ENCODE data around the gene REEP1.

The REEP1 gene

DNA sequence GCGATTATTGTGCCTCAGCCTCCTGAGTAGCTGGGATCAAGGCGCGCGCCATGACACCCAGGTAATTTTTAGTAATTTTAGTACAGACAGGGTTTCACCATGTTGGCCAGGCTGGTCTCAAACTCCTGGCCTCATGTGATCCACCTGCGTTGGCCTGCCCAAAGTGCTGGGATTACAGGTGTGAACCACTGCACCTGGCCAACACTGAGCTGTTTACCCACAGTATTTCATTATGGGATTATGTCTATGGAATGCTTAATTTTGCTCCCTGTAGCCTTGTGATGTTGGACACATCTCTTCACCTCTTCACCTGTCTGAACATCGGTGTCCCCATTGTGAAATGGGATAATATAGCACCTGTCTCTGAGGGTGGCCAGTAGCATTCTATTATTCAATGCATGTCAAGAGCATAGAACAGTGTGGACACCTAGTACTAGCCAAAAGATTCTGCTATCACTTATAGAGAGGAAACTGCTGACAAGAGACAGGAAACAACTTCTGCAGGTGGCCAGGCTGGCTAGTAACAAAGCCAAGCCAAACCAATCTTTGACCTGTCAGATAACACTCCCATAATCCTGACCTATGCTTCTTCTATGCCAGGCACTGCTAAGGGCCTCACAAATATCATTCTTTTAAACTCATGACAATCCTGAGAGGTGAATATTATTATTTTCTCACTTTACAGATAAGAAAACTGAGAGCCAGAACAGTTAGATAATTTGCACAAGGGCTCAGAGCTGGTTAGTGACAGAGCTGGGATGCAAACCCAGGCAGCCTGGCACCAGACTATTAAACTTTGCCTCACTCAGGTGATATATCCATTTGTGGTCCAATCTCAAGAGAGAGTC, 29.4 kb upstream of the REEP1 start:
- TF ChIP-seq, protein P1, sequence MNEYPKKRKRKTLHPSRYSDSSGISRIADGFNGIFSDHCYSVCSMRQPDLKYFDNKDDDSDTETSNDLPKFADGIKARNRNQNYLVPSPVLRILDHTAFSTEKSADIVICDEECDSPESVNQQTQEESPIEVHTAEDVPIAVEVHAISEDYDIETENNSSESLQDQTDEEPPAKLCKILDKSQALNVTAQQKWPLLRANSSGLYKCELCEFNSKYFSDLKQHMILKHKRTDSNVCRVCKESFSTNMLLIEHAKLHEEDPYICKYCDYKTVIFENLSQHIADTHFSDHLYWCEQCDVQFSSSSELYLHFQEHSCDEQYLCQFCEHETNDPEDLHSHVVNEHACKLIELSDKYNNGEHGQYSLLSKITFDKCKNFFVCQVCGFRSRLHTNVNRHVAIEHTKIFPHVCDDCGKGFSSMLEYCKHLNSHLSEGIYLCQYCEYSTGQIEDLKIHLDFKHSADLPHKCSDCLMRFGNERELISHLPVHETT (tag by site-specific recombination; IDR thresholded peaks at IDR 0.05): no peak
- no peak for TF ChIP-seq ZNF311 (tag by site-specific recombination; IDR thresholded peaks at IDR 0.05; ENCODE audit: borderline replicate concordance)
- TF ChIP-seq SP3 (tag by site-specific recombination; IDR thresholded peaks at IDR 0.05): no peak
- no peak for TF ChIP-seq ZNF394 (tag by site-specific recombination; IDR thresholded peaks at IDR 0.05; ENCODE audit: borderline replicate concordance)
- TF ChIP-seq, protein P2, sequence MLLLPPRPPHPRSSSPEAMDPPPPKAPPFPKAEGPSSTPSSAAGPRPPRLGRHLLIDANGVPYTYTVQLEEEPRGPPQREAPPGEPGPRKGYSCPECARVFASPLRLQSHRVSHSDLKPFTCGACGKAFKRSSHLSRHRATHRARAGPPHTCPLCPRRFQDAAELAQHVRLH (tag by site-specific recombination; IDR thresholded peaks at IDR 0.05): no peak
- no peak for TF ChIP-seq IKZF3 (tag by site-specific recombination; IDR thresholded peaks at IDR 0.05)
- no peak for TF ChIP-seq MYNN (tag by site-specific recombination; IDR thresholded peaks at IDR 0.05; ENCODE audit: borderline replicate concordance)
- TF ChIP-seq ZNF121 (tag by site-specific recombination; IDR thresholded peaks at IDR 0.05): no peak
- TF ChIP-seq, protein P3, sequence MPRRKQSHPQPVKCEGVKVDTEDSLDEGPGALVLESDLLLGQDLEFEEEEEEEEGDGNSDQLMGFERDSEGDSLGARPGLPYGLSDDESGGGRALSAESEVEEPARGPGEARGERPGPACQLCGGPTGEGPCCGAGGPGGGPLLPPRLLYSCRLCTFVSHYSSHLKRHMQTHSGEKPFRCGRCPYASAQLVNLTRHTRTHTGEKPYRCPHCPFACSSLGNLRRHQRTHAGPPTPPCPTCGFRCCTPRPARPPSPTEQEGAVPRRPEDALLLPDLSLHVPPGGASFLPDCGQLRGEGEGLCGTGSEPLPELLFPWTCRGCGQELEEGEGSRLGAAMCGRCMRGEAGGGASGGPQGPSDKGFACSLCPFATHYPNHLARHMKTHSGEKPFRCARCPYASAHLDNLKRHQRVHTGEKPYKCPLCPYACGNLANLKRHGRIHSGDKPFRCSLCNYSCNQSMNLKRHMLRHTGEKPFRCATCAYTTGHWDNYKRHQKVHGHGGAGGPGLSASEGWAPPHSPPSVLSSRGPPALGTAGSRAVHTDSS (tag by site-specific recombination; IDR thresholded peaks at IDR 0.05): no peak
- TF ChIP-seq ZNF561 (tag by site-specific recombination; IDR thresholded peaks at IDR 0.05; ENCODE audit: borderline replicate concordance): no peak
- no peak for TF ChIP-seq ZNF624 (tag by site-specific recombination; IDR thresholded peaks at IDR 0.05)
- no peak for TF ChIP-seq ZNF830 (tag by site-specific recombination; IDR thresholded peaks at IDR 0.05; ENCODE audit: low read depth)
- TF ChIP-seq ZNF623 (tag by site-specific recombination; IDR thresholded peaks at IDR 0.05): no peak
- no peak for TF ChIP-seq KLF1 (tag by site-specific recombination; IDR thresholded peaks at IDR 0.05)
- no peak for TF ChIP-seq ZSCAN23 (tag by site-specific recombination; IDR thresholded peaks at IDR 0.05)
- no peak for TF ChIP-seq YY2 (tag by site-specific recombination; IDR thresholded peaks at IDR 0.05)
- TF ChIP-seq ZNF184 (tag by site-specific recombination; IDR thresholded peaks at IDR 0.05): no peak
- Histone ChIP-seq H3K36me3 (ENCODE audit: control insufficient read depth in 2 of 2, insufficient read depth in 1 of 2, low read length in 2 of 2) (no peaks in the 10 kb centered on the region), H3K4me3 (ENCODE audit: low read depth, low read length) (no peak overlapping the region), H3K9me3 (ENCODE audit: control insufficient read depth, insufficient read depth, low read depth, low read length) (no peaks in the 10 kb centered on the region), H3K27ac (ENCODE audit: extremely low read depth, low read depth, low read length) (no peak overlapping the region), H3K4me1 (ENCODE audit: control insufficient read depth, insufficient read depth, low read length) (no peaks in the 10 kb centered on the region)
- CTCF ChIA-PET: interaction anchor here (0.6 to 8.5 kb wide), 13 partner anchors 10 to 278 kb away, joined by 3 to 119 read pairs (median 4); no protein-coding TSS in a partner anchor
- POLR2A ChIA-PET: no interaction called here

DNA sequence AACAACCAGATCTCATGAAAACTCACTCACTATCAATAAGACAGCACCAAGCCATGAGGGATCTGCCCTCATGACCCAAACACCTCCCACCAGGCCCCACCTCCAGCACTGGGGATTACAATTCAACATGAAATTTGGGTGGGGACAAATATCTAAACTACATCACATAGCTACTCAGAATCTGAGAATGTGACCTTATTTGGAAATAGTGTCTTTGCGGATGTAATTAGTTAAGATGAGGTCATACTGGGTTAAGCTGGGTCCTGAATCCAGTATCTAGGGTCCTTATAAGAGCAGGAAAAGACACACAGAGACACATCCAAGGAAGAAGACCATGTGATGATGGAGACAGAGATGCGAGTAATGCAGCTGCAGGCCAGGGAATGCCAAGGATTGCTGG, 27.5 kb upstream of the REEP1 start:
- ChIA-PET CTCF (interaction anchor here (0.7 to 2.2 kb wide), 3 partner anchors 66 to 398 kb away, joined by 3 to 15 read pairs (median 9); no protein-coding TSS in a partner anchor), POLR2A (interaction anchor here (1.6 kb wide), 1 partner anchor 76 kb away, joined by 3 read pairs; the partner anchor contains the start of gene KDM3A)
- Histone ChIP-seq H3K9me3 (ENCODE audit: control insufficient read depth, insufficient read depth, low read depth, low read length) (no peaks in the 10 kb centered on the region), H3K36me3 (ENCODE audit: control insufficient read depth in 2 of 2, insufficient read depth in 1 of 2, low read length in 2 of 2) (no peaks in the 10 kb centered on the region), H3K27ac (ENCODE audit: extremely low read depth, low read depth, low read length) (no peak overlapping the region), H3K4me1 (ENCODE audit: control insufficient read depth, insufficient read depth, low read length) (no peaks in the 10 kb centered on the region), H3K4me3 (ENCODE audit: low read depth, low read length) (no peak overlapping the region)
- TF ChIP-seq REPIN1 (tag by site-specific recombination; IDR thresholded peaks at IDR 0.05; ENCODE audit: low read depth) (no peak), ZNF366 (tag by site-specific recombination; conservative IDR thresholded peaks at IDR 0.05) (no peak), GLIS2 (tag by site-specific recombination; IDR thresholded peaks at IDR 0.05) (no peak), ZNF658 (tag by site-specific recombination; IDR thresholded peaks at IDR 0.05) (no peak), ZNF157 (tag by site-specific recombination; IDR thresholded peaks at IDR 0.05) (no peak), ZNF555 (tag by site-specific recombination; conservative IDR thresholded peaks at IDR 0.05) (no peak)
- TF ChIP-seq, protein P4, sequence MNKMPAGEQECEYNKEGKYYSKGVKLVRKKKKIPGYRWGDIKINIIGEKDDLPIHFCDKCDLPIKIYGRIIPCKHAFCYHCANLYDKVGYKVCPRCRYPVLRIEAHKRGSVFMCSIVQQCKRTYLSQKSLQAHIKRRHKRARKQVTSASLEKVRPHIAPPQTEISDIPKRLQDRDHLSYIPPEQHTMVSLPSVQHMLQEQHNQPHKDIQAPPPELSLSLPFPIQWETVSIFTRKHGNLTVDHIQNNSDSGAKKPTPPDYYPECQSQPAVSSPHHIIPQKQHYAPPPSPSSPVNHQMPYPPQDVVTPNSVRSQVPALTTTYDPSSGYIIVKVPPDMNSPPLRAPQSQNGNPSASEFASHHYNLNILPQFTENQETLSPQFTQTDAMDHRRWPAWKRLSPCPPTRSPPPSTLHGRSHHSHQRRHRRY (tag by site-specific recombination; IDR thresholded peaks at IDR 0.05): no peak
- TF ChIP-seq, protein P5, sequence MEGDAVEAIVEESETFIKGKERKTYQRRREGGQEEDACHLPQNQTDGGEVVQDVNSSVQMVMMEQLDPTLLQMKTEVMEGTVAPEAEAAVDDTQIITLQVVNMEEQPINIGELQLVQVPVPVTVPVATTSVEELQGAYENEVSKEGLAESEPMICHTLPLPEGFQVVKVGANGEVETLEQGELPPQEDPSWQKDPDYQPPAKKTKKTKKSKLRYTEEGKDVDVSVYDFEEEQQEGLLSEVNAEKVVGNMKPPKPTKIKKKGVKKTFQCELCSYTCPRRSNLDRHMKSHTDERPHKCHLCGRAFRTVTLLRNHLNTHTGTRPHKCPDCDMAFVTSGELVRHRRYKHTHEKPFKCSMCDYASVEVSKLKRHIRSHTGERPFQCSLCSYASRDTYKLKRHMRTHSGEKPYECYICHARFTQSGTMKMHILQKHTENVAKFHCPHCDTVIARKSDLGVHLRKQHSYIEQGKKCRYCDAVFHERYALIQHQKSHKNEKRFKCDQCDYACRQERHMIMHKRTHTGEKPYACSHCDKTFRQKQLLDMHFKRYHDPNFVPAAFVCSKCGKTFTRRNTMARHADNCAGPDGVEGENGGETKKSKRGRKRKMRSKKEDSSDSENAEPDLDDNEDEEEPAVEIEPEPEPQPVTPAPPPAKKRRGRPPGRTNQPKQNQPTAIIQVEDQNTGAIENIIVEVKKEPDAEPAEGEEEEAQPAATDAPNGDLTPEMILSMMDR (tag by site-specific recombination; IDR thresholded peaks at IDR 0.05): no peak
- TF ChIP-seq, protein P2 (tag by site-specific recombination; IDR thresholded peaks at IDR 0.05): no peak
- TF ChIP-seq, protein P6, sequence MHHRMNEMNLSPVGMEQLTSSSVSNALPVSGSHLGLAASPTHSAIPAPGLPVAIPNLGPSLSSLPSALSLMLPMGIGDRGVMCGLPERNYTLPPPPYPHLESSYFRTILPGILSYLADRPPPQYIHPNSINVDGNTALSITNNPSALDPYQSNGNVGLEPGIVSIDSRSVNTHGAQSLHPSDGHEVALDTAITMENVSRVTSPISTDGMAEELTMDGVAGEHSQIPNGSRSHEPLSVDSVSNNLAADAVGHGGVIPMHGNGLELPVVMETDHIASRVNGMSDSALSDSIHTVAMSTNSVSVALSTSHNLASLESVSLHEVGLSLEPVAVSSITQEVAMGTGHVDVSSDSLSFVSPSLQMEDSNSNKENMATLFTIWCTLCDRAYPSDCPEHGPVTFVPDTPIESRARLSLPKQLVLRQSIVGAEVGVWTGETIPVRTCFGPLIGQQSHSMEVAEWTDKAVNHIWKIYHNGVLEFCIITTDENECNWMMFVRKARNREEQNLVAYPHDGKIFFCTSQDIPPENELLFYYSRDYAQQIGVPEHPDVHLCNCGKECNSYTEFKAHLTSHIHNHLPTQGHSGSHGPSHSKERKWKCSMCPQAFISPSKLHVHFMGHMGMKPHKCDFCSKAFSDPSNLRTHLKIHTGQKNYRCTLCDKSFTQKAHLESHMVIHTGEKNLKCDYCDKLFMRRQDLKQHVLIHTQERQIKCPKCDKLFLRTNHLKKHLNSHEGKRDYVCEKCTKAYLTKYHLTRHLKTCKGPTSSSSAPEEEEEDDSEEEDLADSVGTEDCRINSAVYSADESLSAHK (tag by site-specific recombination; IDR thresholded peaks at IDR 0.05): no peak

Data from HEK293 (cell line).